ENCODE measurements around the gene KLKB1. TPM values are rescaled to one million over a fixed set of nuclear protein-coding genes. Genes with fewer than 3 reads are reported as not detected.

The KLKB1 gene
- total RNA-seq (2022; extraction: Qiagen RNA extraction): 0.06 TPM in 1 of 5 replicates, not detected in the others

DNA sequence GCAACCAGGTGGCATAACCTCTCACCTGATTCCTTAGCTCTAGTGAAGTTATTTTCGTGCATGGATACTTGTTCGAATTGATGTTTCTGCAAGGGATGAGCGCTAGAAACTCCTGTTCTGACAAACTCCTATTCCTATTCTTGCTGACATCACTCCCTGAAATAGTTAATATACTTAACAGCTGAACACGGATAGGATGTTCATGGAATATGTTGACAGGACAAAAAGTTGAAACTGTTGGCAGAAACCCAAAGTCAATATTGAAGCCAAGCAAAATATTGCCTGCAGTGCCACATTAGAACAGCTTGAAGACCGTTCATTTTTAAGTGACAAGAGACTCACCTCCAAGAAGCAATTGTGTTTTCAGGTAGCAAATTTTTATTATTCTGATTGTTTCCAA is at the start of gene KLKB1:
TSS of gene KLKB1 (plus strand) at position 287 of the 400 bp plus-strand sequence. CDS start 689 bp downstream, outside the sequence.

DNA sequence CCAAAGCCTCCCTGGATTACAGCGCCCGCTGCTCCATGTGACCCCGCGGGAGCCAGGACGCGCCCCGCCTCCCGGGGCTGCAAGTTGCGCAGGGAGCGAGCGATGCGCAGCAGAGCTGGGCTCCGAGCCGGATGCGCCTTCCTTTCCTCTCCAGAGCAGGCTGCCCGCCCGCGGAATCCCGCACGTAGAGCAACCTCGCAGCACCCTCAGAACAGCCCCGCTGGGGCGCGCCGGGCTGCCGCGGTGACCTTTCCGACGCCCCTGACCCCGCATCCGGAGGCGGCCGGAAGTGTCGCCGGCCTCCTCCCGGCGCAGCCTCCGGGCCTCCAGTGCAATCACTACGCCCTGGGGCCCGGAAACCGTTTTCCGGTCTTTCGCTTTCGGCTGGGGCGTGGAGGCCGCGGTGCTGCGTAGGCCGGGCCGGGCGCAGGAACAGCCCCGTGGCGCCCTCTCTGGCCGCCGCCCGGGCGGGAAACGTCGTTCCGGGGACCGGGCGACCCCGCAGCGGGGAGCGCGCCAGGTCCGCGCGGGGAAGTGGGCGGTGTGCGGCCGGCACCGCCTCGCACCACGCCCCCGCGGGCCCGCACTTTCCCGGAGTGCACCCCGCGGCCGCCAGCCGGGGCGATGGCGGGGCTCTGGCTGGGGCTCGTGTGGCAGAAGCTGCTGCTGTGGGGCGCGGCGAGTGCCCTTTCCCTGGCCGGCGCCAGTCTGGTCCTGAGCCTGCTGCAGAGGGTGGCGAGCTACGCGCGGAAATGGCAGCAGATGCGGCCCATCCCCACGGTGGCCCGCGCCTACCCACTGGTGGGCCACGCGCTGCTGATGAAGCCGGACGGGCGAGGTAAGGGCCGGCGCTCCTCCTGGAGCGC is 35.9 kb upstream of the KLKB1 start, which contains the start of gene CYP4V2:
TSS of gene CYP4V2 (plus strand) at position 368 of the 866 bp plus-strand sequence. CDS start at position 625, 257 bp downstream.

DNA sequence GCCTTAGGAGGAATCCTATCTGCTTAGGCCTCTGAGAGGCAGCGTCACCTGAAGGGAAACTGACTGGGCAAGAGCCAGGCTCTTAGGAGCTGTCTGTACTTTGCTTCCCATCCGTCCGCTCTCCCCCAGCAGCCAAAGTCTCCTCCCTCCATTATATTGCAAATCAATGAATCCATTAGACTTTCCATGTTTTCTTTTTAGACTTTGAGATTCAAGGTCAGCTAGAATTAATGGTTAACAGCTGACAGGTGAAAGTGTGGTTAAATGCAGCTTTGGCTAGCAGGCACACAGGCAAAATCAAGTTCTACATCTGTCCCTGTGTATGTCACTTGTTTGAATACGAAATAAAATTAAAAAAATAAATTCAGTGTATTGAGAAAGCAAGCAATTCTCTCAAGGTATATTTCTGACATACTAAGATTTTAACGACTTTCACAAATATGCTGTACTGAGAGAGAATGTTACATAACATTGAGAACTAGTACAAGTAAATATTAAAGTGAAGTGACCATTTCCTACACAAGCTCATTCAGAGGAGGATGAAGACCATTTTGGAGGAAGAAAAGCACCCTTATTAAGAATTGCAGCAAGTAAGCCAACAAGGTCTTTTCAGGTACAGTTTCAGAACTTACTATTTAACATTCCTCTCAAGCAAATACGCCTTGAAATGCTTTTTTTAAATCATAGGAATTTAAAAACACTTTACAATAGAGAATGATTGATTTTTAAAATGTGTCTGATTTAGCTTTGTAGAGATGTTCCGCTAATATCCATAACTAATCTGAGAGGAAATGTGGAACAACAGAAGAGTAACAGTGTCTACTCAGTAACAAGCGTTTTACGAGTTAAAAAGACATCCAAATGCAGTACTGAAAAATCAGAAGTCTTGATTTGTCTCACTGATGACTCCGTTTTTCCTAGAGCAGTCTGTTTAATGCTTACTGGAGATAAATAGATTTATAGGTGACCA is 38.7 kb downstream of the KLKB1 start, which contains the start of gene F11:
TSS of gene F11 (plus strand) at position 507 of the 970 bp plus-strand sequence. CDS start 948 bp downstream, outside the sequence.

Other genes with a start within 250 kb of the KLKB1 start
- 0.25 to 0.40 TPM (median 0.33 TPM) in 5 replicates for gene TLR3, start 158.4 kb upstream of the KLKB1 start, total RNA-seq (2022; extraction: Qiagen RNA extraction)
- 1.1 to 1.6 TPM (median 1.3 TPM) in 5 replicates for gene FAM149A, start 122.8 kb upstream of the KLKB1 start, total RNA-seq (2022; extraction: Qiagen RNA extraction)
- gene CYP4V2, start 35.9 kb upstream of the KLKB1 start, total RNA-seq (2022; extraction: Qiagen RNA extraction): 2.7 to 3.8 TPM (median 3.0 TPM) in 5 replicates
- gene F11, start 38.7 kb downstream of the KLKB1 start, total RNA-seq (2022; extraction: Qiagen RNA extraction): not detected in 5 replicates